ENCODE data around the gene EML6. TPM values are rescaled to one million over a fixed set of nuclear protein-coding genes. Genes with fewer than 3 reads are reported as not detected.

EML6 gene
- total RNA-seq, 4 donors from 2014 or later: 0.63 to 9.0 (median 1.2) TPM

DNA sequence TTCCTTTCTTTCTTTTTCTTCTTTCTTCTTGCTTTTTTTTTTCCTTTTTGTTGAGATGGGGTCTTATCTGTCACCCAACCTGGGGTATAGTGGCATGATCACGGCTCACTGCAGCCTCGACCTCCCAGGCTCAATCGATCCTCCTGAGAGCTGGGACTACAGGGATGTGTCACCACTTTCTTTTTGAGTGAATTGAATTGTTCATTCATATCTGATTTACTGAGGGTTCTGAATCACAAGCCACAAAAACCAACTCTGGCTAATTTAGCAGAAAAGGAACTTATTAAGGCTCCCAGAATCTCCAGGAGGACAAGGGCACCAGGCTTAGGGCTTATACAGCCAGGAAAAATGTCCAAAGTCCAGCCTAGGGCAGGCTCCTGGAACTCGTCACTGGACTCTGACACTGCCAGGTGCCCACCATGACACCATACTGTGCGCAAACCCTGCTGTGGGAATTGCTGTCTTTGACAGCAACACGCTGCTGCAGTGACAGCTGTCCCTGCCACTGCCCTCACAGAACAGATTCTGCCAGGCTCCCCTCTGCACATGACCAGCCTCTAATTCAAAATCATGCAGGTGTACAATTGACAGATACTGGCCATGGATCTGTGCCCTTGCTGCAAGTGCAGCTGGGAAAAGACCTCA is 42.9 kb upstream of the EML6 start:
- TF ChIP-seq, protein P1, sequence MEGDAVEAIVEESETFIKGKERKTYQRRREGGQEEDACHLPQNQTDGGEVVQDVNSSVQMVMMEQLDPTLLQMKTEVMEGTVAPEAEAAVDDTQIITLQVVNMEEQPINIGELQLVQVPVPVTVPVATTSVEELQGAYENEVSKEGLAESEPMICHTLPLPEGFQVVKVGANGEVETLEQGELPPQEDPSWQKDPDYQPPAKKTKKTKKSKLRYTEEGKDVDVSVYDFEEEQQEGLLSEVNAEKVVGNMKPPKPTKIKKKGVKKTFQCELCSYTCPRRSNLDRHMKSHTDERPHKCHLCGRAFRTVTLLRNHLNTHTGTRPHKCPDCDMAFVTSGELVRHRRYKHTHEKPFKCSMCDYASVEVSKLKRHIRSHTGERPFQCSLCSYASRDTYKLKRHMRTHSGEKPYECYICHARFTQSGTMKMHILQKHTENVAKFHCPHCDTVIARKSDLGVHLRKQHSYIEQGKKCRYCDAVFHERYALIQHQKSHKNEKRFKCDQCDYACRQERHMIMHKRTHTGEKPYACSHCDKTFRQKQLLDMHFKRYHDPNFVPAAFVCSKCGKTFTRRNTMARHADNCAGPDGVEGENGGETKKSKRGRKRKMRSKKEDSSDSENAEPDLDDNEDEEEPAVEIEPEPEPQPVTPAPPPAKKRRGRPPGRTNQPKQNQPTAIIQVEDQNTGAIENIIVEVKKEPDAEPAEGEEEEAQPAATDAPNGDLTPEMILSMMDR (IDR thresholded peaks at IDR 0.05): no peak
- ATAC-seq (ENCODE audit: low FRiP score) (no peak), DNase-seq (ENCODE audit: low spot score) (no peak)

DNA sequence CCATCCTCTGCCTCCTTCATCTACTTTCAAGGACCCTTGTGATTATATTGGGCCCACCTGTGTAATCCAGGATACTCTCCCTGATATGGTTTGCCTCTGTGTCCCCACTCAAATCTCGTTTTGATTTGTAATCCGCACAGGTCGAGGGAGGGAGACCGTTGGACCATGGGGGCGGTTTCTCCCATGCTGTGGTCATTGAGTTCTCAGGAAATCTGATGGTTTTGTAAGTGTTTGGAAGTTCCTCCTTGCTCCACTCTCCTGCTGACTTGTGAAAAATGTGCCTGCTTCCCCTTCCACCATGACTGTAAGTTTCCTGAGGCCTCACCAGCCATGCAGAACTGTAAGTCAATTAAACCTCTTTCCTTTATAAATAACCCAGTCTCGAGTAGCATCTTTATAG is 42.0 kb upstream of the EML6 start:
- TF ChIP-seq, protein P1 (IDR thresholded peaks at IDR 0.05): no peak
- ATAC-seq (ENCODE audit: low FRiP score) (no peak), DNase-seq (ENCODE audit: low spot score) (no peak)

DNA sequence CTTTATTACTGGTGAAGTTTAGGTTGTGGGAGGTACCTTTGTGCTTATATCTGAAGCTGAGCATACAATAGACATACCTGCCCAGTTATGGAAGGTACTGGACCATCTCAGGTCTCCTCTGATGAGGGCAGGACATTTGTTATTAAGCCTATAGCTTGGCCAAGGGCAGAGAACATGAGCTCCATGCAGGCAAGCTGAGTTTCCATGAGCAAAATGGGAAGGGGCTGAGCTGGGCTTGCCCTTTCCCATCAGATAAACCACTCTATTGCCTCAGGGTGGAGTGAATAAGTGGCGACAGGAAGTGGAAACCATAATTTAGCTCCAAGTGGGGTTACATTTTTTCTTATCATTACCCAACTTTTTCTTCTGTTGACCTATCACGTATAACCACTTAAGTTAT is 39.9 kb upstream of the EML6 start:
- DNase-seq (ENCODE audit: low spot score) (no peak), ATAC-seq (ENCODE audit: low FRiP score) (no peak)
- TF ChIP-seq, protein P1 (IDR thresholded peaks at IDR 0.05): no peak

DNA sequence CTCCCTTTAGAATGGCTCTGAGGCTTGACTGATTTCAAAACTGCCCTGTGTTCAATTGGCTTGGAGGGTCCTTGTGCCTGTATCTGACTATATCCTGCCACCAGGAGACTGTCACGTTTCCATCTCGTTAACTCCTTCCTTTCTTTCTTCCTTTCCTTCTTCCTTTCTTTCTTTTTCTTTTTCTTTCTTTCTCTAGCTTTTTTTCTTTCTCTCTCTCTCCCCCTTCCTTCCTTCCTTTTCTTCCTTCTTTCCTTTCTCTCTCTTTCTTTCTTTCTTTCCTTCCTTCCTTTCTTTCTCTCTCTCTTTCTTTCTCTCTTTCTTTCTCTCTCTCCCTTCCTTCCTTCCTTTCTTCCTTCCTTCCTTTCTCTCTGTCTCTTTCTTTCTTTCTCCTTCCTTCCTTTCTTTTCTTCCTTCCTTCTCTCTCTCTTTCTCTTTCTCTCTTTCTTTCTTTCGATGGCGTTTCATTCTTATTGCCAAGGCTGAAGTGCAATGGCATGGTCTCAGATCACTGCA is 38.1 kb upstream of the EML6 start:
- no peak for ATAC-seq (ENCODE audit: low FRiP score)
- DNase-seq (ENCODE audit: low spot score): no peak
- TF ChIP-seq, protein P1 (IDR thresholded peaks at IDR 0.05): no peak

DNA sequence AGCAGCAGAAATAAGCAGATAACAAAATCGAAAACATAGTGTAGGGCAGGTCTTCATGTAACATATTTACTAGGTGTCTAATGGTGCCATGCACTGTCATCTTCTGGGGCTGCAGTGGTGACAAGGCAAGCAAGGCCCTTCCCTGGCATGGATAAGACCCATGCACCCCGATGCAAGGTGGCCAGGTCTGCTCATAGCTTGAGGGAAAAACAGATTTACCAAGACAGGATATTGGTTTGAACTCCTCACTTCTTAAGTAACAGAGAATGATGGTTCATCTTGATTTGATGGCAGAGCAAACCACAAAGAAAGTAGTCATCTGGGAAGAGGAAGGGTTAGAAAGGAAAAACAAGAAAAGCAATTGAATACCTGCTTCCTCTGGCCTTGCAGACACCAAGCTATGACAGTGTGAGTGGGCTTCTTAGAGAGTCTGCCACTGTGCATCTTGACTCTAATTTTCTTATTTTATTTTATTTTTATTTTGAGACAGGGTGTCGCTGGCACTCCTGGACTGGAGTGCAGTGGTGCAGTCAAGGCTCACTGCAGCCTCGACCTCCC is 35.8 kb upstream of the EML6 start:
- ATAC-seq (ENCODE audit: low FRiP score): no peak
- TF ChIP-seq, protein P1 (IDR thresholded peaks at IDR 0.05): no peak
- DNase-seq (ENCODE audit: low spot score): no peak

DNA sequence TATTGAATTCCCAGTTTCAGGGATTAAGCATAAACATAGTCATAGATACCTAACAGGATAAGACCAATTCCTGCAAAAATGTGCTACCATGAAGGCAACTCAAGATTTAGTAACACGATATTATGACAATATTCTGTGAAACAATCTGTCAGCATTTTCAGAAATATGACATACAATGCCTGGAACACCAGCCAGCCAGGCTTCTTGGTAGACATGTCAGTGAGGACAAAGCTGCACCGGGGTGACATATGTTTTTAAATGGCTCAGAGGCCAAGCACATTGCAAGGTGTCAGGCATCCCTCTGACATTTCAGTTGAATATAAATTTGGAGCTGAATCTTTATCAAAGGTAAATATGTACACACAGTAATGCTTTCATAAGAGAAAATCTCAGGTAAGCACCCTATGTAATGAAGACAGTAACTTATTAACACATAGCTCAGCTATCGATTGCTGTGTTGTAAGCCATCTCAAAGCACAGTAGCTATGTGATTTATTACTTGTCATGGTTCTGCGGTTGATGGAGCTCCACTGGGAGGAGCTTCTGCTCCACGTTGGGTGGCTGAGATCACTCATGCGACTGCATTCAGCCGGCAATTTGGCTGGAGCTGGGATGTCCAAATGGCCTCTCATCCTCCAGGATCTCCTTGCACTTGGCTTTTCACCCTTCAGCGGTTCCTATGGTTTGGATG is 31.9 kb upstream of the EML6 start:
- DNase-seq (ENCODE audit: low spot score): no peak
- TF ChIP-seq, protein P1 (IDR thresholded peaks at IDR 0.05): no peak

More for the DNA sequence above, 31.9 kb upstream of the EML6 start:
- no peak for ATAC-seq (ENCODE audit: low FRiP score)
